Measurements from ENCODE around the gene MYD88.

The MYD88 gene

GRCh38 chr3:38112378-38112761 is 26.1 kb upstream of the MYD88 start:
- no peak for DNase-seq

DNA sequence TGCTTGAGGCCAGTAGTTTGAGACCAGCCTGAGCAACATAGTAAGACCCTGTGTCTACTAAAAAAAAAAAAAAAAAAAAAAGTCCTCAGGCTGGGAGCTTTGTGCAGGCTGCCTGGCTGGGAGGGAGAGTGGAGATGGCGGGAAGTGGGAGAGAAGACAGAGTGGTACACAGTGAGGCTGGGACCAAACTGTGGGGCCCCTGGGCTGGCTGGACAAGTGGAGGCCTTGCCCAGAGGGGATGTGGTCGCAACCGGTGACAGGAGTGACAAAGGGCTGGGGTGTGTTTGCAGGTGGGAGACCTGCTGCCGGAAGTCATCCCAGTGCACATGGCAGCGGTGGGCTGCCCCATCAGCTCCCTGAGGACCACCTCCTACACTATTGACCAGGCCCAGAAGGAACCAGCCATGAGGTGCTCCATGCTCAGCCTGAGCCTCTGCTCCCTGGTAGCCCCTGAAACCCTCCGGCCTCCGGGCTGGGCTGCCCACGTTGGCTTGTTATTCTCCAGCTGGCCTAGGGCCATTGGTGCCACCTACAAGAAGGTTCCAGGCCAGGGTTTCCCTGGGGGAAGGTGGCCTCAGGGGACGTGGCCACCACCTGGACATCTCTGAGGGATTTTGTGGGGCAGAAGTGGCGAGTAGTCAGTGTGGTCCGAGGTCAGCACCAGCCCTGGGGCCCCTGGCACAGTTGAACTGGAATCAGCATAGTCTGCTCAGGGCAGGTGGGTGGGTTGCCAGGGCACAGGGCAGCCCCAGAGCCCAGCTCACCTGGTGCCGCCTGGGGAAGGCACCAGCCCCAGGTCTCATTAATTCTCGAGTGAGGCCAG is 24.2 kb upstream of the MYD88 start:
- DNase-seq, result no peak

- no peak for DNase-seq
These were observed 23.4 kb upstream of the MYD88 start for GRCh38 chr3:38114875-38115644.

DNA sequence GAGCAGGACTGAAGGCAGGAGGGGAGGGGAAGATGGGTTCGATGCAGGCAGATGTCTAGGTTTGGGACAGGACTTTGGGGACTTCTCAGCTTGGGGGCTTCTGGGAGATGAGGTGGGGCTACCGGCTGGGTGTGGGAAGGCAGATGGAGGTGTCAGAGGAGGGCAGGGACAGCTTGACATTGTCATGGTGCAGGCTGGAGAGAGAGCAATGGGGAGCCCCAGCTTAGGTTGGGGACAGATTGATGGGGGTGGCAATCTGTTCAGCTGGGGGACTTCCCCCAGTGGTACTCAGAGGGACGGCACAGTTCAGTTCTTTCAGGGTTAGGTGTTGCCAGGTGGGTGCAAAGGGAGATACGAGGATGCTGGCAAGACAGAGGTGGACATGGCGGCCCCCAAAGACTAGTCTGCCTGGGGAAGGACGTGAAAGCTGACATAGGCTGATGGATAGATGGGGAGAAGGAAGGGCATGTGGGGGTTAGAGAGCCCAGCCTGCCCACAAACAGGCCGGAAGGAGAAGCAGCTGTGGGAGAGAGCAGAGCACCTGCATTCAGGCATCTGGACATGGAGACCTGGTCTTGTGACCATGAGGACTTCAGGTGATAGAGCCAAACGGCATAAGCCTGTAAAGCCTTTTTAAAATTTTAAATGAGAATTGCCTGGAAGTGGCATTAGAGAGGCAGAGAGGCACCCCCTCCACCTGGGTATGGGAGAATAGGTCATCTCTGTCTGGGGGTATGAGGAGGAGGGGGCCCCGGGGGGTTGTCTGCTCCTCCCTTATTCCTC is 22.6 kb upstream of the MYD88 start:
- no peak for DNase-seq

DNA sequence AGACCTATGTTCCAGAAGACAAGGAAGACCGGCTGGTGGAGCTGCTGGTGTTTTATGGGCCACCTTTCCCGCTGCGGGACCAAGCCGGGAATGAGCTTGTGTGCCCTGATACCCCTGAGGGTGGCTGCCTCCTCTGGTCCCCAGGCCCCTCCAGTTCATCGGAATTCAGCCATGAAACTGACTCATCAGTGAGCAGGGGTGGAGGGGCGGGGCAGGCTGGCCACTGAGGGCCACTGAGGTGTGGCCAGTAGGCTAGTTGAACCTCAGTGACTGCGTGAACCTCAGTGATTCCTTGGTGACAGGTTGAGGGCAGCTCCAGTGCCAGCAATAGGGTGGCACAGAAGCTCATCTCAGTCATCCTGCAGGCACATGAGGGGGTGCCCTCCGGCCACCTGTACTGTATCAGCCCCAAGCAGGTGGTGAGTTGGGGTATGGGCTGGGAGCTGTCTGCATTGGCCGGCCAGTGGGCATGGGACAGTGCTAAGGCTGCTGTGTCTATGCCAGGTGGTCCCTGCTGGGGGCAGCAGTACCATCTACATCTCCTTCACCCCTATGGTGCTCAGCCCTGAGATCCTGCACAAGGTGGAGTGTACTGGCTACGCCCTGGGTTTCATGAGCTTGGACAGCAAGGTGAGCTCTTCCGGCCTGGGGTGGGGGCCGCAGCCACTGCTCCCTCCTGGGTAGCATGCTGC is 21.8 kb upstream of the MYD88 start:
- DNase-seq, result no peak

- no peak for DNase-seq
These were observed 21.2 kb upstream of the MYD88 start for GRCh38 chr3:38117163-38117716.

DNA sequence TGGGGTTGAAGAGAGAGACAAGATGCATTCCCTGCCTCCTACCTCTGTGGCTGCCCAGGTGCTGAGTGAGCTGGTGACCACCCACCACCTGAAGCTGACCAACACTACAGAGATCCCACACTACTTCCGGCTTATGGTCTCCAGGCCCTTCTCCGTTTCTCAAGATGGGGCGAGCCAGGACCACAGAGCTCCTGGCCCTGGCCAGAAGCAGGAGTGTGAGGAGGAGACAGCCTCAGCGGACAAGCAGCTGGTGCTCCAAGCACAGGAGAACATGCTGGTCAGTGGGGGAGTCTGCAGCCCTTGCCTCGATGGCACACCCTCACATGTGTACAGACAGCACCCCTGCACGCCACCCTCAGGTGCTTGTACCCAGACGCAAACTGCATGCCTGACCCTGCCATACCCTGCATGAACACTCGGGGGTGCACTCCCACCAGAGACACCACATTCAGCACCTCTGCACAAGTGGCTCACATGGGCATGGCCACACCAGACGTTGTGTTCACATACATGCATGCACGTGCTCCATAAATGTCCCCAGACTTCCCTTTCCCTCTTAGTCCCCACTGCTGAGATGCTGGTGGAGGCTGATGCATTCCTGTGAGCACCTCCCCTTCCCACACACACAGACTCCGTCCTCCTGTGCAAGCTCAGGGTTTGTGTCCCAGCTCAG is 20.6 kb upstream of the MYD88 start:
- no peak for DNase-seq

DNA sequence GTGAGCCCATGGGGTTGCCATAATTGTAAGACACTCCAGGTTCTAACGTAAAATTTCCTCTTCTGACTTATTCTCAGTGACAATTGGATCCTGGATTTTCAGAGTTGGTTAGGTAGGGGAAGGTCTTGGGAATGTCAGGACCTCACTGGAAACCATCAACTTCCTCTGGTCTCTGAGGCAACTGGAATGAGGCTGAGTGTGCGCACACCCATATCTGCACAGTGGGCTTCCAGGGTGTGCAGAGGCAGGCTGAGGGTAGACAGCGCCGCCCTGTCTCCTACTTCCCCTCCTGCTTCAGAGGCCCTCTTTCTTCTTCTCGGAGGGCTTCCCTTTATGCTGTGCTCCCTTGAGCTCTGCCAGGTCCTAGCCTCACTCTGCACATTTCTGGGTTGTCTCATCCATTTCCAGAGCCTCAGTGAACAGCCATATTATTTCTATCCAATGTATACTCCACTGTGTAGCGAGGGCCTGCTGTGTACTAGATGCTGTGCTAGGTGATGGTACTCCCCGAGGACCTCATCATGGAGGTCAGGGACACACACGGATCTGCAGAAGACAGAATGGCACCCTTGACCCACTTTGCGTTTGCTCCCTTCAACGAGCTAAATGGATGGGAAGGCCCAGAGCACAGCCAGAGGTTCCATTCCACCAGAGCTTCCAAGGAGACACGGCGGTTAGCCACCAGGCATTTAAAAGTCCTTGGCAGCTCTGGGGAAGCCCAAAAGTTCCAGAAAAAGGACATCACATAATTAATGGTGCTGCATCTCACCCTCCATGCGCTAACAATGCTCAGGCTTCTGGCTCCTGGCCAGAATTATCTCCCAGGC is 19.8 kb upstream of the MYD88 start:
- DNase-seq, result no peak

DNA sequence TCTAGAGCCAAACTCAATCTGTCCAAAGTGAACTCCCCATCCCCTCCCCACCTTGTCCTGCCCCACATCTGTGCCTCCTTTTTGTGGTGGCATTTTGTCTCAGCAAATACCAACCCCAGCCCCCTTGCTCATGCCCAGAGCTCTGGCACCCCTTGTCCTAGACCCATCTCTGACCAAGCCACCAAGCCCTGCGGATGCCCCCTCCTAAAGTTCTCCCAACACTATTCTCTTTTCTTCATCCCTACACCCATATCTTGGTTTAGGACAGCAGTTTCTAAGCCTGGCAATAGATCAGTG is 19.3 kb upstream of the MYD88 start:
- no peak for DNase-seq

DNA sequence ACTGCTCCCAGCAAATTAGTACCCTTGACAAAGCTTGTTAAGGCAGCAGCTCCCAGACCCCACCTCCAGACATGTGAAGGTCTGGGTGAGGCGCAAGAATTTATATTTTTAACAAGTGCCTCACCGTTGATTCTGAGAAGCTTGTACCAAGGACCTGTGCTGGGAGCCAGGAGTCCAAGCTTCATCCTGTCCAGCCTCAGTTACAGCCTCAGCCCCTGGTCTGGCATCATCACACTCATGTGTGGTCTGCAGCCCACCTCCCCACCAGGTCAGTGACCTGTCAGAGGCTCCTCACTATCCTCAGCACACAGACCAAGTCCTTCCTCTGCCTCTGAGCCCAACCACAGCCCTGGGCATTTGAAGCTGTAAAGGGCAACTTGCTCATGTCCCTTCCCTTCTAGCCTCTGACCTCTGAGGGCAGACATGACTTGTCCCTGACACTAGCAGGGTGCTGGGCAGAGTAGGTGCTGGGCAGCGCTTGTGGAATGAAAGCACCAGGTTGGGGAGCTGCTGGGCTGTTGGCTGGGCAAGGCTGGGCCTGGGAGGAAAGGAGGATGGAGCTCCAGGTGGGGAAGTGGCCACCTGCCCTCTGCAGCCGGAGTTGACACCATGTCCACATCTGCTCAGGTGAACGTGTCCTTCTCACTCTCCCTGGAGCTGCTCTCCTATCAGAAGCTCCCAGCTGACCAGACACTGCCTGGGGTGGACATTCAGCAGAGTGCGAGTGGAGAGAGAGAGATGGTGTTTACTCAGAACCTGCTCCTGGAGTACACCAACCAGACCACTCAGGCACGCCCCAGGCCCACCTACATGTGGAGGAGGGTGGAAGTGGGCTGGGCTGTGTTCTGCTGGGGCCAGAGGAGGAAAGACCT is 18.4 kb upstream of the MYD88 start:
- DNase-seq, result no peak

GRCh38 chr3:38120693-38121450 is 17.6 kb upstream of the MYD88 start:
- DNase-seq, result no peak

DNA sequence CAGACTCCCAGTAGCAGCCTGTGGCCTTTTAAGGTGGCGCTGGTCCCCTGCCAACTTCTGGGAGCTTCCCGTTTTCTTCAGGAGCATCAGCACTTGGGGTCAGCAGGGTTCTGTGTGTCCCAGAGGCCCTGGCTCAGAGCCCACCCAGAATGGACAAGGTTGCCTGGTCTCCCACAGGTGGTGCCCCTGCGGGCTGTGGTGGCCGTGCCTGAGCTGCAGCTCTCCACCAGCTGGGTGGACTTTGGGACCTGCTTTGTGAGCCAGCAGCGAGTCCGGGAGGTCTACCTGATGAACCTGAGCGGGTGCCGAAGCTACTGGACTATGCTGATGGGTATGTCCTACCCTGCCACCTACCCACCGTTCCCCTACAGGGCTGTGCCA is 17.0 kb upstream of the MYD88 start:
- no peak for DNase-seq

DNA sequence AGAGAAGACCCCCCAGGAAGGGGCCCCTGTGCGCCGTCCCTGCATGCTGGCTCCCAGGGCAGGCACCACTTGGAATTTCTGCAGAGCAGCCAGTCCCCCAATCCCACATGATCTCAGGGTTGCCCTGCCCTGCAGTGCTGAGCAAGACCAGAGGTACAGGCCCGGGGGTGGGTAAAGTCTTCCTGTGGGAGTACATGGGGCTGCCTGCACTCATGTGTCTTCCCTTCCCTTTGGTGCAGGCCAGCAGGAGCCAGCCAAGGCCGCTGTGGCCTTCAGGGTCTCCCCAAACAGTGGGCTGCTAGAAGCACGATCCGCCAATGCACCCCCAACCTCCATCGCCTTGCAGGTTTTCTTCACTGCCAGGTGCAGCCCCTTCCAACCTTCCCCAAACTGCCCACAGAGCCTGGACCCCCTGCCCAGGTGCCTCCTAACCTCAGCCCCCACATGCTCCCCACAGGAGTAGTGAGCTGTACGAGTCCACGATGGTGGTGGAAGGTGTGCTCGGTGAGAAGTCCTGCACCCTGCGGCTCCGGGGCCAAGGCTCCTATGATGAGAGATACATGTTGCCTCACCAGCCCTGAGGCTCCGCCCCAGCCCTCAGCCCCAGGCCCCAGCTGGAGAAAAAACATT is 16.5 kb upstream of the MYD88 start:
- no peak for DNase-seq

DNA sequence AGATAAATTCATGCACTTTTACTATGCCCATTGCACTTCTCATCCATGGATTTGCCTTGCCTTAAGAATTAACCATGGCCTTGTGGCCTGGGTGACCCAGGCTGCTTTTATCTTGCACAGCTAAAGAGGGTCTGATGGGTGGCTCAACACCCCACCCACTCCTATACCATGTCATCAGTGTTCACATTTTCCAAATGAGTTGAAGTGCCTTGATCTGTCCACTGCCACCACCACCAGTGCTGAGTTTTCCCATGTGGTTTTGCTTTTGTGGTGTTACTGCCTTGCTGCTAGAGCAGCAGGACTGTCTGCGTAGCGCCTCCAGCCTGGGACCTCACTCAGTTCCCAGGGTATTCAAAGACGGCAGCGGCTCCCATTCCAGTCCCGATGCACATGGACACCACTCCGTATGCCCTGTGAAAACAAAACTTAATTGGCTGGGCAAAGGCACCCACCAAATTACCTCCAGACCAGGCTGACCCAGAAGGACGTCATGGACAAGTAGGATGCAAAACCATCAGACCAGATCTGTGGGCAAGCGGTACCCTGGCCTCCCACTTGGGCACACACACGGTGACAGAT is 15.7 kb upstream of the MYD88 start:
- no peak for DNase-seq

- no peak for DNase-seq
These were observed 13.9 kb upstream of the MYD88 start for GRCh38 chr3:38124324-38125122.

- no peak for DNase-seq
These were observed 12.9 kb upstream of the MYD88 start for GRCh38 chr3:38125305-38126120.

Measured in activated gamma-delta T cell (primary cell).